Measurements from ENCODE around the gene FMO1.
"Not testable (repeated sequence)": the region's sequence is repeated elsewhere in the genome, so short reads cannot be mapped to it uniquely, and the experiment has no call there.

The FMO1 gene

GRCh38 chr1:171226747-171227370, 21.4 kb upstream of the FMO1 start:
- peak; percentile 49 for DNase-seq (ENCODE audit: low read depth, low spot score)
- H3K4me3 ChIP-seq (ENCODE audit: low read length), result no peak overlapping the region

GRCh38 chr1:171231326-171231725, 17.0 kb upstream of the FMO1 start:
- no peak for DNase-seq (ENCODE audit: low read depth, low spot score)
- no peak overlapping the region for H3K4me3 ChIP-seq (ENCODE audit: low read length)

DNA sequence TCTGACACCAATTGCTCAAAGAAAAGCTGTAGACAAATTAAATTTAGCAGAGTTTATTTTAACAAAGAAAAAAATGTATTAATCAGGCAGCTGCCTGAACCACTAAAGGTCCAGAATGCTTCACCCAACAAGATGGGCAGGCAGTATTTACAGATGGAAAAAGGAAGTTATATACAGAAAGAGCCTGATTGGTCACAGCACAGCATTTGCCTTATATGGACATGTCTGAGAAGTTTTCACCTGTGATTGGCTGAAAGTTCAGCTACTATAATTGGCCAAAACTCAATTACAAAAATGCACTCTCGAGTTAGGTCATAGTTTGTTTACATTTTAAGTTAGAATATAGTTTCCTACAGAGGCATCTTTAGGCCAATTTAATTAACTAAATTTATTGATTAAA, 15.1 kb upstream of the FMO1 start:
- no peak for DNase-seq (ENCODE audit: low read depth, low spot score)
- no peak overlapping the region for H3K4me3 ChIP-seq (ENCODE audit: low read length)

- H3K4me3 ChIP-seq (ENCODE audit: low read length); DNase-seq (ENCODE audit: low read depth, low spot score): not testable (repeated sequence)
These were observed 12.1 kb upstream of the FMO1 start for GRCh38 chr1:171236231-171236630.

DNA sequence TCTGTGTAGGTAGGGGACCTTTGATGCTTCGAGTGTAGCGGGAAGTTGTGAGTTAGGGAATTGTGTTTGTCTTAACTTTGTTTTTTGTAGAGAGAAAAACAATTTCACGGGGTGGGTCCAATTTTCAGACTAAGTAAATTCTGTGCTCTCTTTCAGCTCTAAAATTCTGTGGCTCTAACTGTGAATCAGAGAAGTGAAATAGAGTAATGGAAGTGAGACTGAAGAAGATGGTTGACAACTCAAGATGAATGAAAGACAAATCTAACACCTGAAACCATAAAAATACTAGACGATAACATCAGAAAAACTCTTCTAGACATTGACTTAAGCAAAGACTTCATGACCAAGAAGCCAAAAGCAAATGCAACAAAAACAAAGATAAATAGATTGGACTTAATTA, 4.4 kb upstream of the FMO1 start:
- no peak overlapping the region for H3K4me3 ChIP-seq (ENCODE audit: low read length)
- DNase-seq (ENCODE audit: low read depth, low spot score), result no peak

- peak; percentile 28 for DNase-seq (ENCODE audit: low read depth, low spot score)
These were observed 2.7 kb upstream of the FMO1 start for GRCh38 chr1:171245458-171246064.

DNA sequence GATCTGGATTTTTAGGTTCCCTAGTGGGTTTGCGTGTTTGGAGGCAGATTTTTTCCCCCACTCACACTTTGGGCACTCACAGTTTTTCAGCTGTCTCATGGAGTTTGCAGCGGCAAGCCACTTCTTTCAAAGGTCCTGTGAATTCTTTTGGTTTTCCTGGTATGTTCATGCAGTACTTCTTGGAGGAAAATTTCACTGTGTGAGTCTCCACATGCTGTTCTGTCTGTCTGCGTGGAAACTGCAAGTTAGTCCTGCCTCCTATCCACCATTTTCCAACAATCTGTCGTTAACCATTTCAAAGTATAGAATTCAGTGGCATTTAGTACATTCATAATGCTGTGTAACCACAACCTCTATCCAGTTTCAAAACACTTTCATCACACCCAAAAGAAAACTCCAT, 793 bp upstream of the FMO1 start:
- no peak for DNase-seq (ENCODE audit: low read depth, low spot score)
- H3K4me3 ChIP-seq (ENCODE audit: low read length), result no peak overlapping the region

More at GRCh38 chr1:171245458-171246064, 2.7 kb upstream of the FMO1 start:
- H3K4me3 ChIP-seq (ENCODE audit: low read length), result no peak overlapping the region

GRCh38 chr1:171248841-171249240, 547 bp downstream of the FMO1 start:
- no peak for DNase-seq (ENCODE audit: low read depth, low spot score)
- H3K4me3 ChIP-seq (ENCODE audit: low read length), result no peak overlapping the region

DNA sequence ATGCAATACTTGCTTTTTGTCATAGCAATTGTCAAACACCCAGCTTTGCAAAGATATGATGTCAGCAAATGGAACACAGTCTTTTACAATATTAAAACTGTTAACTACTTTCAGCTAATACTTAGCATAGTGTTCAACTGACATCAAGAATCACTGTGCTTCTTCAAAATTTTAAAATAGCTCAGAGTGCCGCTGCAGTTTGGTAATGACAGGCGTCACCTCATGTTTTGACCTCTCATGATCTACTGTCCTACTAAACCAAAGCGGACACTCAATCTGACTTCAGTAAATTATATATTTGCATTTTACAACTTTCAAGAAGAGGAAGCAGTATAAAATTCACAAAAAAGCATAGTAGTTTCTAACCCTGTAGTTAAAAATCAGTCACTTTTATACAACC, 2.0 kb downstream of the FMO1 start:
- no peak overlapping the region for H3K4me3 ChIP-seq (ENCODE audit: low read length)
- DNase-seq (ENCODE audit: low read depth, low spot score), result no peak

- no peak overlapping the region for H3K4me3 ChIP-seq (ENCODE audit: low read length)
- DNase-seq (ENCODE audit: low read depth, low spot score), result no peak
These were observed 3.0 kb downstream of the FMO1 start for GRCh38 chr1:171251042-171251951.

DNA sequence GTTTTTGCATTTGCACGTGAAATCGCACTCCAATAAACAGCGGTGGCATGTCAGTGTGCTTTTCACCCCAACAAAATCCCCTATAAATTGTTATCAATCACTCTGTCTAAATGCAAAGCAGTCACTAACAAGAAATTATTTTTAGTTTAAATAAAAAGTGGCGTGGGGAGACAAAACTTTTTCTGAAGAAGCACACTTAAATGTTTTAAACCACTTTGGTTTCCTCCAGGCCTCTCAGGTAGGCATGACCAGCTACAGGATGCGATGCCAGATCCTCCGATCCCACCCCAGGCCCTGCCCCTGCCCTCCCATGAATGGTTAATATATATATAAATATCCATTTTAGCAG, 3.6 kb downstream of the FMO1 start:
- no peak for DNase-seq (ENCODE audit: low read depth, low spot score)
- no peak overlapping the region for H3K4me3 ChIP-seq (ENCODE audit: low read length)

GRCh38 chr1:171252482-171252881, 4.2 kb downstream of the FMO1 start:
- H3K4me3 ChIP-seq (ENCODE audit: low read length), result no peak overlapping the region
- DNase-seq (ENCODE audit: low read depth, low spot score), result peak; percentile 67

- no peak overlapping the region for H3K4me3 ChIP-seq (ENCODE audit: low read length)
- DNase-seq (ENCODE audit: low read depth, low spot score), result no peak
These were observed 6.6 kb downstream of the FMO1 start for GRCh38 chr1:171254859-171255258.

DNA sequence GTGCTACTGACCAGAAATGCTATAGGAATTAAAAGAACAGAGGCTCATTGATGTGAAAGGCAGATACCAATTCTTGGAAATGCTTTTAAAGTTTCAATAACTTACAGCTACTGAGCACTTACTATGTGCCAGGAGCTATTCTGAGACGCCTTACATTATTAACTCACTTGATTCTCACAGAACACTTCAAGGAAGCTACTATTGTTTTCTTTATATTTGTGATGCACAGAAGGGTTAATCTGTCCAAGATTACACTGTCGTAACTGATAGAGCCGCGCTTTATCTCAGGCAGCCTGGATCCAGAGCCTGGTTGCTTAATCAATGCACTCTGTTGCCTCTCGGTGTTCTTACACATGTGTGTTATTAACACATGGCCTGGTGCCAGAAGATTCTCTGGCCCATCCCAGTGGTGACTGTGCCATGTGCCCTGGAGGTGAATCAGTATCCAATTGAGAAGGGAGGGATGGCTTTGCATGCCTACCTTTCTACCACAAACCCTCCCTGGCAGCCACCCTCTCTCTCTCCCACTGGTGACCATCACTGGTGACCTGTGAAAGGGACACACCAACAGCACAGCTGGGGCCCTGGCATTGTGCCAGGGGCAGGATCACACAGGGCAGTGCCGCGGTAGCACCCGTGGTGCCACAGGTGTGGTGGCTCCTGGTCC, 8.8 kb downstream of the FMO1 start:
- DNase-seq (ENCODE audit: low read depth, low spot score), result no peak
- H3K4me3 ChIP-seq (ENCODE audit: low read length), result no peak overlapping the region

DNA sequence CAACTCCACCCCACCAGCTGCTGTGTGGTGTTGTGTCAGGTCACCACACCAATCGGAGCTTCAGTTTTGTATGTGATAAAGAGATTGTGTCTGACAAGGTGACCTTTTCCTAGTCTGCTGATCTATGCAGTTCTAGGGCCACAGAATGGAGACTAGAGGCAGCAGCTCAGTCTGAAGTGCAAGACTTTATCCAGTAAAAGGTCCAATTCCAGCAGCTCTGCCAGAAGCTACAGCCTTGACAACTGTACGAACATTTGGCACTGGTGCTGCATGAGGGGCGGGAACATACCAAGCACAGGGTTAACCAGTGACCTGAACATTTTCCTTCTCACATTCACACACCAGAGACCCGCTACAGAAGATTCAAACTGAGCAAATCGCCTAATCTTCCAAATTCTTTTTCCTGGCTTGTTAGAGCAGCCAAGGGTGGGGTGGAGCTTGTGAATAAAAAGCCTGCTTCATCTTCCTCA, 9.3 kb downstream of the FMO1 start:
- DNase-seq (ENCODE audit: low read depth, low spot score), result no peak
- no peak overlapping the region for H3K4me3 ChIP-seq (ENCODE audit: low read length)

DNA sequence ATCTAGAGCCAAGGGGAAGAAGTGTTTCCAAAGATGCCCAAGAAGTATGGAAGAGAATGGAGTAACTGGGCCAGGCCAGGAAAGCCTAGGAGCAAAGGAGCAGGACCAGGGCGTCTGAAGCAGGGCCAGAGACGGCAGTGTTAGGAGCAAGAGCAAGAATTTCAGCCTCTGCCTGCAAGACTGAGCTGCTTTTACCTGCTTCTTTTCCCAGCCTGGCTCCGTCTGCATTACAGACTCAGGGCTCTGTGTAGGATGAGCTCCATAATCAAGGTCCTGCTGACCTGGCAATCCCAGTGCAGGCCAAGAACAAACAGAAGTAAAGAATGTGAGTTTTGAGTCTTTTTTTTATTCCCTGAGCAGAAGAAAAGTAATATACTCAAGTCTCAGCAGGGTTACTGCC, 10.1 kb downstream of the FMO1 start:
- DNase-seq (ENCODE audit: low read depth, low spot score), result no peak
- H3K4me3 ChIP-seq (ENCODE audit: low read length), result no peak overlapping the region

GRCh38 chr1:171258943-171259342, 10.6 kb downstream of the FMO1 start:
- no peak for DNase-seq (ENCODE audit: low read depth, low spot score)
- no peak overlapping the region for H3K4me3 ChIP-seq (ENCODE audit: low read length)

- DNase-seq (ENCODE audit: low read depth, low spot score), result no peak
- no peak overlapping the region for H3K4me3 ChIP-seq (ENCODE audit: low read length)
These were observed 13.0 kb downstream of the FMO1 start for GRCh38 chr1:171261336-171261735.

DNA sequence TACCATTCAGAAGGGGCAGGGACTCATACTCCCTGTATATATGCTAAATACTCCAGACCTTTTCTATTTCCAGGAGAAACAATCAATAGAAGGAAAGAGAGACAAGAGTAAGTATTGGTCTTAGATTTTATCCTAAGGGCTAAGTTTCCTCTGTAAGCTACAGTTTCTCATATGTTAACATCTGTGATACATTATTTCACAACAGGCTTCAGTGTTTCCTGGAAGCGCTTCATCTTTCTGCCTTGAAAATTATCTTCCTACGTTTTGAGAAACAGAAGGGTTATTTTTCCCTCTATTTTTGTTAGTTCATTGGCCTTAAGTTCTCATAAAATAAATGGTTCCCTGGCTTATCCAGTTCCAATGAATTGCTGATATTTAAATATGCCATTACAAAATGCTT, 15.6 kb downstream of the FMO1 start:
- H3K4me3 ChIP-seq (ENCODE audit: low read length), result no peak overlapping the region
- DNase-seq (ENCODE audit: low read depth, low spot score), result no peak

DNA sequence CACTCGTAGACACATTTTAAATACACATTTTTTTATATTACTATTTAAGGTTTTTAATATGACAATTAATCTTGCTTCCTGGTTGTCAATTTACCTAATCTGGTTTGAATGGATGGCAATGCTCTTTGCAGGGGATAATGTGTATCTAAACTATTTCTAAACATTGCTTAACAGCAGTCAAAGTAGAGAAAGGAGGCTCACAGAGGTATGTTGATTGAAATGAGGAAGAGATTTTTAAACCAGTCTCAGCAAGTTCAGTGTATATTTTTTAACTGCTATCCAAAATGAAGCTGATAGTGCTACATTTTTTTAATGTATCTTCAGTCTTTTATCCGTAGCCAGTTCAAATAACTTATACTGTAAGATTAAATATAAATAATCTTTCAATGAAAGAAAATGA, 17.4 kb downstream of the FMO1 start:
- no peak overlapping the region for H3K4me3 ChIP-seq (ENCODE audit: low read length)
- DNase-seq (ENCODE audit: low read depth, low spot score), result no peak

Data from Jurkat, Clone E6-1 (cell line).